ENCODE measurements around the gene DACT1. TPM values are rescaled to one million over a fixed set of nuclear protein-coding genes. Genes with fewer than 3 reads are reported as not detected.

DACT1 gene
- total RNA-seq, 1 experiment from 2014 or later: not detected

DNA sequence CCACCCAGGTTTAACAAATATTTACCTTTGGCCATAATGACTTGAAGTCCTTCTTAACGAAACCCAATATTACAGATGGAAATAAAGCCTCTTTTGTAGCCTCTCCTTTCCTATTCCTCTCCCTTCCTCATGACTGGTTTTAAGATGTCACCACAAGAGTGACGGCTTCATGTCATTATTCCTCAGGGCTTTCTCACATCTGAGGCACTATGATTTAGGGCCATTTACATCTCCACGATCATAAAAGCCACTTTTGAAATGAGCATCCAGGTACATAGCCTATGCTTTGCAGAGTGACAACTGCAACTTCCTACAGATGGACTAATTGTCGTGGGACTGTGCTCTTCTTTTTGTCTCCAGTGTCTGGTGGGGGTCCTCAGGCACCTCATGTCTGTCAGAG lies 32.3 kb upstream of the DACT1 start:
- H3K36me3 Mint-ChIP-seq (ENCODE audit: insufficient read depth, unreplicated experiment): no peaks in the 10 kb centered on the region
- CTCF ChIA-PET: interaction anchor here (0.6 kb wide), 1 partner anchor 563 kb away, joined by 3 read pairs; no protein-coding TSS in a partner anchor
- intact Hi-C loops (cut with micrococcal nuclease): no loop called here
- peaks cover 26% of the 10 kb centered on the region for H3K27me3 Mint-ChIP-seq (ENCODE audit: insufficient read depth, unreplicated experiment)
- DNase-seq (ENCODE audit: unreplicated experiment): no peak
- H3K9me3 Mint-ChIP-seq (ENCODE audit: unreplicated experiment): no peaks in the 10 kb centered on the region
- POLR2A ChIA-PET: no interaction called here
- no peak overlapping the region for H3K27ac Mint-ChIP-seq (ENCODE audit: low read depth, unreplicated experiment)
- BruUV-seq (replicated peaks): no TSS peak
- H3K4me1 Mint-ChIP-seq (ENCODE audit: insufficient read depth, unreplicated experiment): no peaks in the 10 kb centered on the region
- TF ChIP-seq, protein P1, sequence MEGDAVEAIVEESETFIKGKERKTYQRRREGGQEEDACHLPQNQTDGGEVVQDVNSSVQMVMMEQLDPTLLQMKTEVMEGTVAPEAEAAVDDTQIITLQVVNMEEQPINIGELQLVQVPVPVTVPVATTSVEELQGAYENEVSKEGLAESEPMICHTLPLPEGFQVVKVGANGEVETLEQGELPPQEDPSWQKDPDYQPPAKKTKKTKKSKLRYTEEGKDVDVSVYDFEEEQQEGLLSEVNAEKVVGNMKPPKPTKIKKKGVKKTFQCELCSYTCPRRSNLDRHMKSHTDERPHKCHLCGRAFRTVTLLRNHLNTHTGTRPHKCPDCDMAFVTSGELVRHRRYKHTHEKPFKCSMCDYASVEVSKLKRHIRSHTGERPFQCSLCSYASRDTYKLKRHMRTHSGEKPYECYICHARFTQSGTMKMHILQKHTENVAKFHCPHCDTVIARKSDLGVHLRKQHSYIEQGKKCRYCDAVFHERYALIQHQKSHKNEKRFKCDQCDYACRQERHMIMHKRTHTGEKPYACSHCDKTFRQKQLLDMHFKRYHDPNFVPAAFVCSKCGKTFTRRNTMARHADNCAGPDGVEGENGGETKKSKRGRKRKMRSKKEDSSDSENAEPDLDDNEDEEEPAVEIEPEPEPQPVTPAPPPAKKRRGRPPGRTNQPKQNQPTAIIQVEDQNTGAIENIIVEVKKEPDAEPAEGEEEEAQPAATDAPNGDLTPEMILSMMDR (IDR thresholded peaks at IDR 0.05; ENCODE audit: unreplicated experiment): no peak
- H3K4me3 Mint-ChIP-seq (ENCODE audit: unreplicated experiment): no peak overlapping the region

DNA sequence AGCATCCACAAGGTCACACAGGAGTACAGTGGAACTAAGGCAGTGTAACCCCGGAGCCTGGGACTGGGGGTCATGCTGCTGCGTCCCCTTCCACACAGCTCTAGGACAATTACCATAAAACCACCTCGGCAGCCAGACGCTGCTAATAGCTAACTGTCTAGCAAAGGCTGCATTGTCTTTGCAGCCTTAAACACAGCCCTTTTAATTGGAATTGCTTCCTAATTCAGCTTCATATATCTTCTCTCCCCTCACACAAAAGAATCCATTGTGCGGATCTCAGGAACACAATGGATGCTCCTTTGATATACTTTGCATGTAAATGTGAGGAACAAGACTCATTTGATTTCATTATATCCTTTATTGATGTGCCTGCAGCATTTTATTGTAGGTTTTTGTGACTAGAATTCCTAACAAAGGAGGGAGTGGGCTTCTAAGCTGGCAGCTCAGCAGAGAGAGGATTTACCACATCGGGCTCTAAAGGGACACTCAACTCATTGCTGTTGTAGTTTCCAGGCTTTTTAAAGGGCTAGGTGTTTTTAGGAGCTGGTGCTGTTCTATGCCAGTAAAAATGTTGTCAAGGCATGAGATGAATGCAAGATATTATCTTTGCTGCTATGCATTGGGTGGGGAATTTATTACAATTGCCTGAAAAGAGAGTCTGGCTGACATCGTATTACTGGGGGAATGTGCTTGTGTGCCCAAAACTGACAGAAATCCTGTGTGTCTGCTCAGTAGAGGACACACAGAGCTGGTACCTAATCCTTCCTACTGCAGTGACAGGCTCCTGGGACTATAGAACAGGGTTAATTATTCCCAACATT lies 30.4 kb upstream of the DACT1 start:
- TF ChIP-seq, protein P1 (IDR thresholded peaks at IDR 0.05; ENCODE audit: unreplicated experiment): no peak
- POLR2A ChIA-PET: interaction anchor here (0.7 kb wide), 2 partner anchors 201 to 384 kb away, joined by 3 to 6 read pairs; no protein-coding TSS in a partner anchor
- DNase-seq (ENCODE audit: unreplicated experiment): no peak
- H3K4me3 Mint-ChIP-seq (ENCODE audit: unreplicated experiment): no peak overlapping the region
- H3K27ac Mint-ChIP-seq (ENCODE audit: low read depth, unreplicated experiment): no peak overlapping the region
- no peaks in the 10 kb centered on the region for H3K4me1 Mint-ChIP-seq (ENCODE audit: insufficient read depth, unreplicated experiment)
- H3K27me3 Mint-ChIP-seq (ENCODE audit: insufficient read depth, unreplicated experiment): peaks cover 16% of the 10 kb centered on the region
- CTCF ChIA-PET: interaction anchor here (0.6 kb wide), 1 partner anchor 321 kb away, joined by 3 read pairs; no protein-coding TSS in a partner anchor
- BruUV-seq (replicated peaks): no TSS peak
- H3K9me3 Mint-ChIP-seq (ENCODE audit: unreplicated experiment): no peaks in the 10 kb centered on the region
- intact Hi-C loops (cut with micrococcal nuclease): no loop called here
- no peaks in the 10 kb centered on the region for H3K36me3 Mint-ChIP-seq (ENCODE audit: insufficient read depth, unreplicated experiment)

DNA sequence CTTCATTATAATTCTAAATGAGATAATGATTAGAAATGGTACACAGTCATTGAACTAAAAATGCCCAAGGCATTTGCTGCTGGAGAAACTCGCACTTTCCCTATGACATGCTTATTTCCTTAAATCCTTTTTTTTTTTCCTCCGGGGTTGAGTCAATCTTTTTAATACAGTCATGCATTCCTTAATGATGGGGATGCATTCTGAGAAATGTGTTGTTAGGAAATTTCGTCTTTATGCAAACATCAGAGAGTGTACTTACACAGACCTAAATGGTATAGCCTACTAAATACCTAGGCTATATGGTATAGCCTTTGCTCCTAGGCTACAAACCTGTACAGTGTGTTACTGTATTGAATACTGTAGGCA lies 29.8 kb upstream of the DACT1 start:
- Mint-ChIP-seq H3K36me3 (ENCODE audit: insufficient read depth, unreplicated experiment) (no peaks in the 10 kb centered on the region), H3K27me3 (ENCODE audit: insufficient read depth, unreplicated experiment) (peaks cover 12% of the 10 kb centered on the region), H3K4me1 (ENCODE audit: insufficient read depth, unreplicated experiment) (no peaks in the 10 kb centered on the region), H3K9me3 (ENCODE audit: unreplicated experiment) (no peaks in the 10 kb centered on the region), H3K4me3 (ENCODE audit: unreplicated experiment) (no peak overlapping the region), H3K27ac (ENCODE audit: low read depth, unreplicated experiment) (no peak overlapping the region)
- TF ChIP-seq, protein P1 (IDR thresholded peaks at IDR 0.05; ENCODE audit: unreplicated experiment): no peak
- ChIA-PET POLR2A (interaction anchor here (0.7 kb wide), 1 partner anchor 383 kb away, joined by 6 read pairs; no protein-coding TSS in a partner anchor), CTCF (interaction anchor here (0.6 kb wide), 2 partner anchors 321 to 516 kb away, joined by 3 read pairs; no protein-coding TSS in a partner anchor)
- peak; percentile 16 for DNase-seq (ENCODE audit: unreplicated experiment)
- intact Hi-C loops (cut with micrococcal nuclease): no loop called here
- BruUV-seq (replicated peaks): no TSS peak

DNA sequence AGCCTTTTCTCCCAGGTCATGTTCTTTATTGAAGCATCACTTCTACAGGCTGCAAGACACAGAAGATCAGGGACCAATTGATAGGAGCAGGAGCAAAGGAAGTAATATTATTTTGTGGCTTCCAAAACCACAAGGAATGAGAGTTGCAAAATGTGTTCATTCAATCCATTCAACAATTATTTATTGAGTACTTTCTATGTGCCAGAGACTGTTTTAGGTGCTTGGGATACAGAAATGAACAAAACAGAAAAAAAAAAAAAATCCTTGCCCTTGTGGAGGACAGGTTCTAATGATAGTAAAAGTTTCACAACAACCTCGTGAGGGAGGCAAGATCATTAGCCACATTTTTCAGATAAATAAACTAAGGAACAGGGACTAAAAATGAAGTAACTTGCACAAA lies 20.1 kb upstream of the DACT1 start:
- peaks cover 14% of the 10 kb centered on the region for H3K27me3 Mint-ChIP-seq (ENCODE audit: insufficient read depth, unreplicated experiment)
- CTCF ChIA-PET: no interaction called here
- H3K27ac Mint-ChIP-seq (ENCODE audit: low read depth, unreplicated experiment): no peak overlapping the region
- intact Hi-C loops (cut with micrococcal nuclease): no loop called here
- BruUV-seq (replicated peaks): no TSS peak
- no peak for DNase-seq (ENCODE audit: unreplicated experiment)
- no peak overlapping the region for H3K4me3 Mint-ChIP-seq (ENCODE audit: unreplicated experiment)
- H3K36me3 Mint-ChIP-seq (ENCODE audit: insufficient read depth, unreplicated experiment): no peaks in the 10 kb centered on the region
- POLR2A ChIA-PET: no interaction called here
- no peaks in the 10 kb centered on the region for H3K9me3 Mint-ChIP-seq (ENCODE audit: unreplicated experiment)
- H3K4me1 Mint-ChIP-seq (ENCODE audit: insufficient read depth, unreplicated experiment): no peaks in the 10 kb centered on the region
- TF ChIP-seq, protein P1 (IDR thresholded peaks at IDR 0.05; ENCODE audit: unreplicated experiment): no peak

Data from MCF 10A (cell line).